Gastrocnemius medialis (tissue), 4 donors: ENCODE results near the gene GVQW3. TPM values are rescaled to one million over a fixed set of nuclear protein-coding genes. Genes with fewer than 3 reads are reported as not detected.
A peak's percentile ranks its signal among the peaks of the same experiment; 100 is the strongest.

Experiments used
- ATAC-seq, 2 donors: fragments of 150-250 bp; one replicate each; pipeline ENCODE4 v1.9.1; 2016
- DNase-seq, 2 donors: peaks; one replicate each; pipeline ENCODE4 v3.0.0-alpha.2; 2019
- H3K27ac ChIP-seq, 4 donors: fragments of 200-600 bp; sonication (generic); 1 replicate in 1 of 4; 2 replicates in 3 of 4; pipeline ENCODE4 v1.5.1; 2016 to 2018; ENCODE audit warnings: mild to moderate bottlenecking in 2 of 4, moderate library complexity in 1 of 4
- H3K27me3 ChIP-seq, 3 donors: fragments of 200-600 bp; sonication (generic) in 2 of 3; 1 replicate in 1 of 3; 2 replicates in 2 of 3; pipeline versions ENCODE4 v1.5.1 to v1.6.0; 2016 to 2019; ENCODE audit warnings: mild to moderate bottlenecking in 1 of 3, moderate library complexity in 1 of 3
- H3K36me3 ChIP-seq, 2 donors: fragments of 200-600 bp; sonication (generic) in 1 of 2; one replicate each; pipeline ENCODE4 v1.5.1; 2017 to 2018
- H3K4me1 ChIP-seq, 2 donors: fragments of 200-600 bp; sonication (generic) in 1 of 2; one replicate each; pipeline ENCODE4 v1.5.1; 2016 to 2017; ENCODE audit warnings: mild to moderate bottlenecking in 2 of 2
- H3K4me3 ChIP-seq, 4 donors: fragments of 200-600 bp; sonication (generic) in 3 of 4; 1 replicate in 1 of 4; 2 replicates in 3 of 4; pipeline ENCODE4 v1.5.1; 2016 to 2019; ENCODE audit warnings: mild to moderate bottlenecking in 2 of 4
- H3K9me3 ChIP-seq, 3 donors: fragments of 200-600 bp; sonication (generic) in 2 of 3; 1 replicate in 1 of 3; 2 replicates in 2 of 3; pipeline ENCODE4 v1.5.1; 2016 to 2019
- CTCF ChIP-seq, 5 experiments: fragments of 450-650 bp in 3 of 5; fragments of 200-600 bp in 2 of 5; sonication (generic) in 2 of 5; IDR thresholded peaks in 4 of 5; conservative IDR thresholded peaks in 1 of 5; 1 replicate in 4 of 5; 2 replicates in 1 of 5; pipeline ENCODE4 v1.5.1; 2016 to 2019; ENCODE audit warnings: antibody characterized with exemption in 5 of 5, mild to moderate bottlenecking in 3 of 5, moderate library complexity in 3 of 5
- POLR2A ChIP-seq, 2 donors: fragments of 450-650 bp; IDR thresholded peaks; one replicate each; pipeline ENCODE4 v1.6.1; 2017; ENCODE audit warnings: antibody characterized with exemption in 2 of 2, mild to moderate bottlenecking in 2 of 2, moderate library complexity in 2 of 2
- in situ Hi-C, 4 donors: fragments of 200-750 bp; cut with MboI; loops; one replicate each; pipeline versions ENCODE4 v1.15.0 to v1.8.0; 2017; ENCODE audit warnings: low sequenced_read_pairs in 4 of 4
- intact Hi-C: fragments of 100-400 bp; cut with DNase I; formaldehyde crosslinking; loops from one replicate; pipeline ENCODE4 v1.15.1; 2023; ENCODE audit warnings: low total_unique reads
- total RNA-seq, 4 donors: library from RNA; depleted of rRNA; stranded (reverse); fragments of >200 nt; gene quantifications; one replicate each; pipeline versions ENCODE4 v1.1.0 to v1.2.3, GENCODE V29; 2016

GVQW3 gene
- total RNA-seq, 4 donors from 2014 or later: 0.07 to 0.70 (median 0.33) TPM

DNA sequence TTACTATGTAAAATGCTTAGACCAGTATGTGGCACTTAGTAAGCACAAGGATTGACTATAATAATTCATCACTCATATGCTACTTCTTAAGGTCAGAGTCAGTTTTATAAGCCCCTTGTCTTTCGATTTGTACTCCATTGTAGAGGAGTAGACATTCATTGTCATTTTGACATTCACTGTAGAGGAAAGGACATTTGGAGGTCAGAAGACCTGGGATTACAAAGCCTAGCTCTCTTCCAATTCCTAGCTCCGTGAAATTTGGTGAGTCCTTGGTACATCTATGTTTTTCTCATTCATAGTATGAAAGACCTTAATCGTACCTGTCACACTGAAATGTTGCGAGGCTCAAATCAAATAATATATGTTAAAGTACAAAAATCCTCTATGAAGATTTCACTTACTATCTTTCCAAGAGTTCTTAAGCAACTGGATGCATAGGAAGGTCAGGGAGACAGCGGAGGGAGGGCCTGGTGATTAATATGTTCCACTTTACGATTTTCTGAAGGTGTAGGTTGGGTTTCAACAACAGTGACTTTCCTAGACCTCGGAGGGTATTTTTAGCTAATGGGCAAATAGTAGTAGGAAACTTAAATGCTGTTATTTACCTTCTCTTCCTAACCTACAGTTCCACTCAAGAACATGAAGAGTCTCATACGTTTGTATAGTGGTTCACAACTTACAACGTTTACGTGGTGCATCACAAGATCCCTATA, 62.3 kb downstream of the GVQW3 start:
- TF ChIP-seq CTCF (IDR thresholded peaks at IDR 0.05 in 4 of 5, conservative IDR thresholded peaks at IDR 0.05 in 1 of 5): no peak
- TF ChIP-seq POLR2A (IDR thresholded peaks at IDR 0.05): no peak
- H3K4me1 ChIP-seq: peaks cover 16 to 25% of the 10 kb centered on the region in 2 donors
- ATAC-seq (no peak), DNase-seq (no peak)
- in situ Hi-C loops: loop anchor here in 2 of 4 donors (5.0 to 10.0 kb wide), 3 partner anchors 56 to 209 kb away; partner anchors contain the start of genes GVQW3 (in 1 of the 2) and THAP12 (in 1 of the 2)
- H3K36me3 ChIP-seq: peaks cover 0 to 16% of the 10 kb centered on the region in 2 donors
- H3K27me3 ChIP-seq: no peaks in the 10 kb centered on the region
- no peaks in the 10 kb centered on the region for H3K9me3 ChIP-seq
- H3K27ac ChIP-seq: peak overlapping the region; percentile 97 to 98 (median 97)
- H3K4me3 ChIP-seq: peak overlapping the region; percentile 81 to 99 (median 98)
- intact Hi-C loops: loop anchor here (10.0 kb wide), 1 partner anchor 629 kb away; the partner anchor contains the start of gene UVRAG

DNA sequence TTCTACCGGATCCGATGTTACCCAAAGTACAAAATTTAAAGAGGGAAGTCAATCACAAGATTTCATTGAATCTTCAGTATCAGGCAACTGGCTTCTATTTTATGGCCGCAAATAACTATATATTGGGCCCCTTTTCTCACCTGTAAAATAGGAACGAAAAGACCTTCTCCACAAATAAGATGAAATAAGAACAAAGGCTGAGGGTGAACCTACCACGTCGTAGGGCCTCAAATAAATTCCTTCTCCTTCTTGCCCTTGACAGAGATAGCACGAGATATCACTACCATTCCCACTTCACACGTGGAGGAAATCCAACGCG, 62.9 kb downstream of the GVQW3 start:
- intact Hi-C loops (loop anchor here (1.0 to 10.0 kb wide), 3 partner anchors 63 to 629 kb away; partner anchors contain the start of genes GVQW3, THAP12, UVRAG and WNT11), in situ Hi-C loops (loop anchor here in 2 of 4 donors (5.0 to 10.0 kb wide), 3 partner anchors 57 to 209 kb away; partner anchors contain the start of genes GVQW3 (in 1 of the 2) and THAP12 (in 1 of the 2))
- H3K36me3 ChIP-seq: peaks cover 0 to 20% of the 10 kb centered on the region in 2 donors
- no peak for ATAC-seq
- peak overlapping the region; percentile 81 to 99 (median 98) for H3K4me3 ChIP-seq
- no peak for TF ChIP-seq CTCF (IDR thresholded peaks at IDR 0.05 in 4 of 5, conservative IDR thresholded peaks at IDR 0.05 in 1 of 5)
- no peak for TF ChIP-seq POLR2A (IDR thresholded peaks at IDR 0.05)
- H3K27ac ChIP-seq: peak overlapping the region; percentile 97 to 98 (median 97)
- H3K27me3 ChIP-seq: no peaks in the 10 kb centered on the region
- H3K4me1 ChIP-seq: peaks cover 16 to 25% of the 10 kb centered on the region in 2 donors
- no peaks in the 10 kb centered on the region for H3K9me3 ChIP-seq
- no peak for DNase-seq

DNA sequence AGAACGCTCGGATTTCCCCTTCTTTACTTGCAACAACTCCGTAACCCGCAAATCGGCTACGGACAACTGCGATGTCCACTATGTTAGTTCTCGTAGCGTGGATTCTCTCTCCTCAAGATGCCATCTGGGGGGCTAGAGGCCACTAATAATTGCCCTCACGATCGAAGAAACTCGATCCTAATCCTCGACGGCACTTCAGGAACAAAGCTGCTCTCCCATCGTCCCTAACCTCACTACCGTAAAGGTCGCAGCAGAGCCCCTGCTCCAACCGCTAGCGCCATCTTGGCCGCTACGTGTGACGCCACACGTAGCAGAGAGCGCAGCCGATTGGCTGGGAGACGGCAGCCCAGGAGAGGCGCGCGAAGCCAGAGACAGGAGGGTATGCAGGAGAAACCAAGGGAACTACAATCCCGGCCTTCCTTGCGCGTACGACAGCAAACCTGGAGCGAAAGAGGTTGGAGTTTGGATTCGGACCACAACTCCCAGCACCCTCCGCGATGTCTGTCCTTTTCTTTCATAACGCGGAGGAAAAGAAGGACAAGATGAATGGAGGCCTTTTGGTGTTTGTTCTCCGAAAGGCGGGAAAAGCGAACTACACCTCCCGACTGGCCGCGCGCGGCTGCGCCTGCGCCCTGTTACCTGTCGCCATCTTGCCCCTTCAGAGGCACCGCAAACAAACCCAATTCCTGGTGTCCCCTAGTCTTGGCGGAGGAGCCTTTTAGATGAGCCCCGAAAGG, 63.4 kb downstream of the GVQW3 start, which contains the start of gene EMSY:
Gene EMSY (plus strand): TSS at position 635 of the 737 bp plus-strand sequence. CDS start 1,921 bp downstream, outside the sequence.
- Histone ChIP-seq H3K27me3 (no peaks in the 10 kb centered on the region), H3K36me3 (peaks cover 0 to 20% of the 10 kb centered on the region in 2 donors), H3K9me3 (no peaks in the 10 kb centered on the region), H3K4me1 (peaks cover 16 to 25% of the 10 kb centered on the region in 2 donors), H3K4me3 (peak within 1 kb of the TSS; percentile 97 to 99 (median 99)), H3K27ac (peak within 1 kb of the TSS; percentile 97 to 98 (median 97))
- intact Hi-C loops (loop anchor here (1.0 to 10.0 kb wide), 3 partner anchors 63 to 630 kb away; partner anchors contain the start of genes GVQW3, THAP12, UVRAG and WNT11), in situ Hi-C loops (loop anchor here in 2 of 4 donors (5.0 to 10.0 kb wide), 3 partner anchors 57 to 210 kb away; partner anchors contain the start of genes GVQW3 (in 1 of the 2) and THAP12 (in 1 of the 2))
- peak; percentile 97 to 98 for ATAC-seq
- DNase-seq: peak; percentile 98
- TF ChIP-seq POLR2A (IDR thresholded peaks at IDR 0.05) (peak; percentile 95 to 98), CTCF (IDR thresholded peaks at IDR 0.05 in 4 of 5, conservative IDR thresholded peaks at IDR 0.05 in 1 of 5) (no peak)
